Skeletal muscle tissue (tissue), 4 donors: Measurements from ENCODE around the gene ADAT2. TPM values are rescaled to one million over a fixed set of nuclear protein-coding genes. Genes with fewer than 3 reads are reported as not detected.

Source experiments
- H3K27ac ChIP-seq: one replicate; pipeline ENCODE4 v1.7.0; 2013; ENCODE audit warnings: mild to moderate bottlenecking, low read depth, low read length, inconsistent platforms
- H3K27me3 ChIP-seq, 3 donors: one replicate each; pipeline ENCODE4 v1.7.0; 2013; ENCODE audit warnings: low read length in 3 of 3; ENCODE audit not compliant: control insufficient read depth in 3 of 3, insufficient read depth in 3 of 3
- H3K36me3 ChIP-seq, 3 donors: one replicate each; pipeline ENCODE4 v1.7.0; 2013; ENCODE audit warnings: low read length in 3 of 3; ENCODE audit not compliant: control insufficient read depth in 3 of 3, insufficient read depth in 3 of 3
- H3K4me1 ChIP-seq, 3 donors: one replicate each; pipeline ENCODE4 v1.7.0; 2013; ENCODE audit warnings: low read length in 3 of 3, mild to moderate bottlenecking in 3 of 3; ENCODE audit not compliant: control insufficient read depth in 3 of 3, insufficient read depth in 3 of 3
- H3K4me3 ChIP-seq, 3 donors: one replicate each; pipeline ENCODE4 v1.7.0; 2013; ENCODE audit warnings: low read length in 3 of 3
- H3K9ac ChIP-seq, 3 donors: one replicate each; pipeline ENCODE4 v1.7.0; 2013; ENCODE audit warnings: low read length in 3 of 3, mild to moderate bottlenecking in 3 of 3, moderate library complexity in 2 of 3, low read depth in 1 of 3
- H3K9me3 ChIP-seq, 3 donors: one replicate each; pipeline ENCODE4 v1.7.0; 2013; ENCODE audit warnings: low read length in 3 of 3; ENCODE audit not compliant: control insufficient read depth in 3 of 3
- total RNA-seq: library from RNA; depleted of rRNA; stranded (reverse); fragments of >200 nt; gene quantifications from one replicate; pipeline ENCODE4 v1.2.3, GENCODE V29; 2014
- donor health status: Osteomylitis.

Gene ADAT2
- total RNA-seq, 1 donor from 2014 or later = 5.7 TPM

DNA sequence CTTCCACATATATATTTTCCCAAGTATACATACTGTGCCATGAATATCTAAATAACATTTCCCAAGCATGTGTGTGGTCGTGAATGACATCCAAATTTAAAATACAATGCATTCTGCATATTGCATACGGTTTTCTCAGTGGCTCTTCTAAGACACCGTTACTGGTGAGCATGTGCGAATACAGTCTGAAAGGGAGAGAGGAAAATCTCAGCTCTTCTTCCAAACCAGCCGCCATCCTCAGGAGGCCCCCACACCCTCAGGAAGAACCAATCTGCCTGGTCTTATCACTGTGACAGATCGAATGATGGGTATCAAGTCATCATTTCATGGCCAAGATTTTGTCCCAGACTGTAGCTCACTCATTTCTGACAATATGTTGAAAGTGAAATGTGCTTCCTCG is 50.7 kb downstream of the ADAT2 start:
- H3K4me3 ChIP-seq = no peak overlapping the region
- H3K9ac ChIP-seq = no peak overlapping the region
- no peak overlapping the region for H3K27ac ChIP-seq
- H3K4me1 ChIP-seq = peaks cover 0 to 3% (median 3%) of the 10 kb centered on the region in 3 donors
- no peaks in the 10 kb centered on the region for H3K9me3 ChIP-seq
- H3K27me3 ChIP-seq = peaks cover 0 to 14% (median 0%) of the 10 kb centered on the region in 3 donors
- H3K36me3 ChIP-seq = no peaks in the 10 kb centered on the region

DNA sequence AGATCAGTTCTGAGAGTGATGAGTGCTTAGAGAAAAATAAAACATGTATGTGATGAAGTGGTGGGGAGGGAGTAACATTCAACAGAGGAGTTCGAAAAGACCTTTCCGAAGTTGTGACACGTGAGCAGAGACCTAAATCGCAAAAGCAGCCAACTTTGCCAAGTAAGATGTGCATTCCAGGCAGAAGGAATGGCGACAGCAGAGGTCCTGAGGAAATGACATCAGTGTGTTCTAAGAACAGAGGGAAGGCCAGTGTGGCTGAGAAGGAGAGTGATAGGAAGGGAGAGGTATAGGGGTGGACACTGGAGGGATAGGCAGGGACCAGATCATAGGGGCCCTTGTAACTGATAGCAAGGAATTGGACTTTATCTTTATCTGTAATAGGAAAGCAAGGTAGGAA is 51.3 kb downstream of the ADAT2 start:
- H3K9ac ChIP-seq = no peak overlapping the region
- peaks cover 0 to 14% (median 0%) of the 10 kb centered on the region in 3 donors for H3K27me3 ChIP-seq
- H3K4me3 ChIP-seq = no peak overlapping the region
- H3K9me3 ChIP-seq = no peaks in the 10 kb centered on the region
- no peak overlapping the region for H3K27ac ChIP-seq
- no peaks in the 10 kb centered on the region for H3K36me3 ChIP-seq
- H3K4me1 ChIP-seq = peaks cover 0 to 3% (median 3%) of the 10 kb centered on the region in 3 donors

DNA sequence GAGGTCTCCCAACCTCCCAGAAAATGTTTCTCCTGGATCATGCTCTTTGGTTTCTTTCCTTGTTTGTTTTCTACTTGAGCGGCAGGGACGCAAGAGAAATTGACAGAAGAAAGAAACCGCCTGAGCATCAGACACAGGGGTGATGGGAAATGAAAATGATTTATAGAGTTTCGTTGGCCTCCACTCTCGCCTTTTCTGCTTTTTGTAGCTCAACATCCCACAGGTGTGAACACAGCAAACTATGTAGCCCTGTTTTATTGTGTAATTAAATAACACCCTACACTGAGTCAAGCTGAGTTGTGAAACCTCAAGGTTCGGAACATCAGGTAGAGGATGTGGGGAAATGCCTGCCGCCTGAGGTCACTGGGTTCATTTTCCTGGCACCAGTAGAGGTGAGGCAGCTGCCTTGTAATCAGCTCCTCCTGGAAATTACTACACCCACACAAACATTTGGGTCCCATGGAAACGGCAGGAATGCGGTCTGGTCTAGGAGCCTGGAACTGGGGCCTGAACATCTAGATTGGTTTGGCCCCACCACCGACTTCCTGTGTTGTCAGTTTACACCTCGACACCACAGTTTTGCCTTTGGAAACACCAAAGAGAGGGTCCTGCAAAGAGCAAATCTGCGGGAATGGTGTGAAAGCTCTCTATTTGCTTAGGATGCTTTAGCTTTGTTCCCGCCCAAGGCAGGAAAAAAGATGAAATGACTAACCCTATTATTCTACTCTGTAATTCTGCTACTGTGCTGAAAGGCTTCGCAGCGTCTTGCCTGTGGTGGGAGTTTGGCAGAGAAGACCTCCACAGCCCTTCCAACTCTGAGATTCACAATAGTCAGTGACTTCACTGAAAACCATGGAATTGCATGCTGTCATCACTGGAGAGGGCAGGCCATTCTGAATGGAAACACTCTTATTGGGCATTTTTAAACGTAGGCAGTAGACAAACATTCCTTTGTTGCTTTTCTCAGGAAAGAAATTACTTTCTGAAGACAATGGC is 53.0 kb downstream of the ADAT2 start:
- Histone ChIP-seq H3K4me3 (peak overlapping the region in 1 of 3 donors; percentile 13), H3K36me3 (no peaks in the 10 kb centered on the region), H3K9ac (no peak overlapping the region), H3K27me3 (peaks cover 0 to 14% (median 0%) of the 10 kb centered on the region in 3 donors), H3K9me3 (no peaks in the 10 kb centered on the region), H3K27ac (no peak overlapping the region), H3K4me1 (peaks cover 0 to 3% (median 3%) of the 10 kb centered on the region in 3 donors)

DNA sequence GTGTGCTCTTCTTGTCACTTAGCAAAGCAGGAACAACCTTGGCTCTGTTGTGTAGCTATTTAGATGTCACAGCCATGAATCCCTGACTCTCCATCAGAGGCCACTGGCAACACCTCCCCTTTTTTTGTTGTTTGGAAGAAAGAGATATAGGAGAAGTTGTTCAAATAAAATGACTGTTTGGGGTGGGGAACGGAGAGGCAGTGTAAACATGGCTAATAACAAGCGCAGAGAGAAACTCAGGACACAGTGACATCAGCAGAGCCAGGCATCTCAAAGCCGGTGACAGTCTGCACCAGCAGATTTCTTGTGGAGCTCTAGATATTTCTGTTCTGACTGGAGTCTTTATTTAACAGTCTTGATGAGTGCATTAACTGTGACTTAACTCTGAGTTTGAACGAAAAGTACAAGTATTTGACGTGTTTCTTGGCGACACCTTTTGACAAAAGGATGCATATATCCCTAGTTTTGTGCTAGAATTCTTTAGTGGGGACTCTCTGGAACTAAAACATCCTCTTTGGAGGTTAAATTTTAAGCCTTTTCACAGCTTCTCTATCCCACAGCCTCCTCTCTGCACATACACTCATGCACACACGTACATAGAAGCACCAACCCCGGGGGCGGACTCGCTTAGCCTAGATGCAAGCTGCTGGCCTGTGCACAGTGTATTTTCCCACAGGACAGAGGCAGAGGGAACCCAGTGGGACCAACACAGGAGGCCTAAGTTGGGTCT is 53.8 kb downstream of the ADAT2 start:
- Histone ChIP-seq H3K27me3 (peaks cover 0 to 14% (median 0%) of the 10 kb centered on the region in 3 donors), H3K27ac (no peak overlapping the region), H3K9ac (no peak overlapping the region), H3K36me3 (no peaks in the 10 kb centered on the region), H3K4me3 (peak overlapping the region in 1 of 3 donors; percentile 13), H3K9me3 (no peaks in the 10 kb centered on the region), H3K4me1 (peaks cover 0 to 3% (median 3%) of the 10 kb centered on the region in 3 donors)

DNA sequence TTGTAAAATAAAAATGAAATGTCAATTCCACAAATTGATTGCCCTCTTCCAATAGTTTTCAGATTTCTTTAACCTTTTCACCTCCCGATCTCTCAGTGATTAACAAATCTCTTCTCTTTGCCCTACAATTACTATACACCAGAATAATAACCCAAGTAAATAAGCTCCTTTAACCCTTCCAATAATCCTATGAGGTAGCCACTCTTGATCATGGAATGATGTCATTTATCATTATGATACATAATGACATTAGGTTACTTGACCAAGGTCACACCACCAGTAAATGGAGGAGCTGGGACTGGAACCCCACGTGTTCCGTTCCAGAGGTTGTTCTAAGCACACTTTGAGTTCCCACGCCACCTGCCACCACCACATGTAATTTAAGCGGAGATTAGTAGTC is 54.8 kb downstream of the ADAT2 start:
- Histone ChIP-seq H3K27ac (no peak overlapping the region), H3K4me3 (no peak overlapping the region), H3K9me3 (no peaks in the 10 kb centered on the region), H3K9ac (no peak overlapping the region), H3K27me3 (peaks cover 0 to 14% (median 0%) of the 10 kb centered on the region in 3 donors), H3K4me1 (peaks cover 0 to 3% (median 3%) of the 10 kb centered on the region in 3 donors), H3K36me3 (no peaks in the 10 kb centered on the region)

DNA sequence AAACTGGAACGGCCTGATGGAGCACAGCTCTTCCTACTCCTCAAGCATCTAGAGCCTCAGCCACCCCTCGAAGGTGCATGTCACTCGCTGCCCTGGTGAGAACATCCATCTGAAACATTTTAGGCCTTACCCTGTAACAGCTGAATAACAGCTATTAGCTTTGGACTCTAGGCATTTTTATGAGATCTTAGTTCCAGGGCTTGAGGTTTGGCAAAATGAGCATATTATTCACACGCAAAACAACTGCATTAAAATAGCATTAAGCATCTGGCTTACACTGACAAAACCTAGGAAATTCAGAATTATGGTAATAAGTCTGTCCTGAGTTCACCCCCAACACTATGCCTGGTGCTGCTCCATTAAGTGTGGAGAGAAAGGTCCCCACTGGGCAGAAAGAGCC is 56.1 kb downstream of the ADAT2 start:
- Histone ChIP-seq H3K4me3 (no peak overlapping the region), H3K27me3 (peaks cover 0 to 14% (median 0%) of the 10 kb centered on the region in 3 donors), H3K9ac (no peak overlapping the region), H3K36me3 (no peaks in the 10 kb centered on the region), H3K4me1 (peaks cover 0 to 3% (median 3%) of the 10 kb centered on the region in 3 donors), H3K9me3 (no peaks in the 10 kb centered on the region), H3K27ac (no peak overlapping the region)

DNA sequence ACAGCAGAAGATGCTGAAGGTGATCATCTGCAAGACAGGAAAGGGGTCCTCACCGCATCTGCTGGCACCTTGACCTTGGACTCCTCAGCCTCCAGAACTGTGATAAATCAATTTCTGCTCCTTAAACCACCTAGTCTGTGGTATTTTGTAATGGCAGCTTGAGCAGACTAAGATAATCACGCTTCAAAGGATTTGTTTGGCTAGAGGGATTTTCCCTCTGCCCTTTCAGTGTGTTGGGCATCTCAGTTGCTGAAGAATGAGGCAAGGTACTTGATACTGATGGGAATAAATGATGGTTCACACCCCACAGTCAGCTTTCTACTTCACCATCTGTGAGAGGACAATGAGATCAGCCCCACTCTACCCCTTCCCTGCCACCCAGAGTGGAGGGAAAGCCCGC is 60.2 kb downstream of the ADAT2 start:
- no peaks in the 10 kb centered on the region for H3K27me3 ChIP-seq
- no peak overlapping the region for H3K9ac ChIP-seq
- no peak overlapping the region for H3K4me3 ChIP-seq
- H3K4me1 ChIP-seq = no peaks in the 10 kb centered on the region
- H3K27ac ChIP-seq = no peak overlapping the region
- no peaks in the 10 kb centered on the region for H3K36me3 ChIP-seq
- H3K9me3 ChIP-seq = no peaks in the 10 kb centered on the region

DNA sequence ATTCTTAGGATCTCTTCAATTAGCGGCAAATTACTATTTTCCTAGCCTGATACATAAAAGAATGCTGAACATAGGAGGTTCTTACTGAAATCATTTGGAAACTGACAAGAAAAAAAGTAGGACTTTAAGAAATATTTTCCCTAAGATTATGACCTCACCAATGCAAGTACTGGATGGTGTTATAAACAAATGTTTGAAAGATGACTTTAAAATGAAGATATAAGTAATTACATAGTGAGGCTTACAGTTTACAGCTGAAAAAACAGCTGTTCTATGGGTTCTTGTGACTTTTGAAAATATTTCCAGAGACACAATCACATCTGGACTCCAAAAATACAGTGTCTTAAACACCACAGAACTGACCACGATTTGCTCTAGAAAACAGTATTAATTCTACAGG is 64.9 kb downstream of the ADAT2 start:
- Histone ChIP-seq H3K36me3 (no peaks in the 10 kb centered on the region), H3K9ac (no peak overlapping the region), H3K27ac (no peak overlapping the region), H3K9me3 (no peaks in the 10 kb centered on the region), H3K4me1 (no peaks in the 10 kb centered on the region), H3K27me3 (no peaks in the 10 kb centered on the region), H3K4me3 (no peak overlapping the region)

DNA sequence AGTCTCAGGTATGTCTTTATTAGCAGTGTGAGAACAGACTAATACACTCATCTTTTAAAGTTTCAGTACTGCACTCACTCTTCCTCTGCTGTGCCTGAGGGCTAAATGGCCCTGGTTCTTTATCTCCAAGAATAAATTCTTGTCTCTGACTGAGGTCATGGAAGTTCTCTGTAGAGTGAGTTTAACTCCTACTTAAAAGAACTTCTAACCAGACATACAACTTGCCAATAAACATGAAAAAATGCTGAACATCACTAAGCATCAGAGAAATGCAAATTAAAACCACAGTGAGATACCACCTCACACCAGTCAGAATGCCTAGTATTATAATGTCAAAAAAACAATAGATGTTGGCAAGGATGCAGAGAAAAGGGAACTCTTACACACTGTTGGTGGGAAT is 73.6 kb downstream of the ADAT2 start:
- Histone ChIP-seq H3K9me3 (no peaks in the 10 kb centered on the region), H3K27ac (no peak overlapping the region), H3K36me3 (no peaks in the 10 kb centered on the region), H3K4me1 (no peaks in the 10 kb centered on the region), H3K9ac (no peak overlapping the region), H3K27me3 (no peaks in the 10 kb centered on the region), H3K4me3 (no peak overlapping the region)

DNA sequence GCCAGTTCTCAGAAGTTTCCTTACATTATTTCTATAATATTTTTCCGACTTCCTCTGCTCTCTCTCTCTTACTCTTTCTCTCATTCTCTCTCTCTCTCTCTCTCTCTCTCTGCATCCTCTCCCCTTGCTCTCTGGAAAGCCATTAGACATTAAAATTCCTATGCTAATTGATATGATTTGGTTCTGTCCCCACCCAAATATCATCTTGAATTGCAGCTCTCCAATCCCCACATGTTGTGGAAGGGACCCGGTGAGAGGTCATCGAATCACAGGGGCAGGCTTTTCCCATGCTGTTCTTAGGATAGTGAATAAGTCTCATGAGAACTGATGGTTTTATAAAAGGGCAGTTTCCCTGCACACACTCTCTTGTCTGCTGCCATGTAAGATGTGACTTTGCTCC is 74.1 kb downstream of the ADAT2 start:
- H3K4me1 ChIP-seq = no peaks in the 10 kb centered on the region
- H3K27me3 ChIP-seq = no peaks in the 10 kb centered on the region
- no peaks in the 10 kb centered on the region for H3K36me3 ChIP-seq
- no peak overlapping the region for H3K27ac ChIP-seq
- H3K9ac ChIP-seq = no peak overlapping the region
- no peaks in the 10 kb centered on the region for H3K9me3 ChIP-seq
- H3K4me3 ChIP-seq = no peak overlapping the region
